ENCODE data around the gene ATRN.

- TF ChIP-seq, protein P1, sequence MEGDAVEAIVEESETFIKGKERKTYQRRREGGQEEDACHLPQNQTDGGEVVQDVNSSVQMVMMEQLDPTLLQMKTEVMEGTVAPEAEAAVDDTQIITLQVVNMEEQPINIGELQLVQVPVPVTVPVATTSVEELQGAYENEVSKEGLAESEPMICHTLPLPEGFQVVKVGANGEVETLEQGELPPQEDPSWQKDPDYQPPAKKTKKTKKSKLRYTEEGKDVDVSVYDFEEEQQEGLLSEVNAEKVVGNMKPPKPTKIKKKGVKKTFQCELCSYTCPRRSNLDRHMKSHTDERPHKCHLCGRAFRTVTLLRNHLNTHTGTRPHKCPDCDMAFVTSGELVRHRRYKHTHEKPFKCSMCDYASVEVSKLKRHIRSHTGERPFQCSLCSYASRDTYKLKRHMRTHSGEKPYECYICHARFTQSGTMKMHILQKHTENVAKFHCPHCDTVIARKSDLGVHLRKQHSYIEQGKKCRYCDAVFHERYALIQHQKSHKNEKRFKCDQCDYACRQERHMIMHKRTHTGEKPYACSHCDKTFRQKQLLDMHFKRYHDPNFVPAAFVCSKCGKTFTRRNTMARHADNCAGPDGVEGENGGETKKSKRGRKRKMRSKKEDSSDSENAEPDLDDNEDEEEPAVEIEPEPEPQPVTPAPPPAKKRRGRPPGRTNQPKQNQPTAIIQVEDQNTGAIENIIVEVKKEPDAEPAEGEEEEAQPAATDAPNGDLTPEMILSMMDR (conservative IDR thresholded peaks at IDR 0.05; ENCODE audit: low read length), result no peak
- TF ChIP-seq EZH2phosphoT487 (IDR thresholded peaks at IDR 0.05; ENCODE audit: borderline replicate concordance, low read depth, low read length), result no peak
Measured at GRCh38 chr20:3687655-3688054, 216.8 kb downstream of the ATRN start.

Measured in OCI-LY7 (cell line).